GM19035 (cell line): ENCODE measurements around the gene CMTM2.
"Not testable (repeated sequence)": the region's sequence is repeated elsewhere in the genome, so short reads cannot be mapped to it uniquely, and the experiment has no call there.

Source experiments
- ATAC-seq: cut with Tn5 transposase; IDR thresholded peaks from one replicate; pipeline ENCODE4 v1.9.1; 2021; ENCODE audit not compliant: unreplicated experiment

CMTM2 gene

DNA sequence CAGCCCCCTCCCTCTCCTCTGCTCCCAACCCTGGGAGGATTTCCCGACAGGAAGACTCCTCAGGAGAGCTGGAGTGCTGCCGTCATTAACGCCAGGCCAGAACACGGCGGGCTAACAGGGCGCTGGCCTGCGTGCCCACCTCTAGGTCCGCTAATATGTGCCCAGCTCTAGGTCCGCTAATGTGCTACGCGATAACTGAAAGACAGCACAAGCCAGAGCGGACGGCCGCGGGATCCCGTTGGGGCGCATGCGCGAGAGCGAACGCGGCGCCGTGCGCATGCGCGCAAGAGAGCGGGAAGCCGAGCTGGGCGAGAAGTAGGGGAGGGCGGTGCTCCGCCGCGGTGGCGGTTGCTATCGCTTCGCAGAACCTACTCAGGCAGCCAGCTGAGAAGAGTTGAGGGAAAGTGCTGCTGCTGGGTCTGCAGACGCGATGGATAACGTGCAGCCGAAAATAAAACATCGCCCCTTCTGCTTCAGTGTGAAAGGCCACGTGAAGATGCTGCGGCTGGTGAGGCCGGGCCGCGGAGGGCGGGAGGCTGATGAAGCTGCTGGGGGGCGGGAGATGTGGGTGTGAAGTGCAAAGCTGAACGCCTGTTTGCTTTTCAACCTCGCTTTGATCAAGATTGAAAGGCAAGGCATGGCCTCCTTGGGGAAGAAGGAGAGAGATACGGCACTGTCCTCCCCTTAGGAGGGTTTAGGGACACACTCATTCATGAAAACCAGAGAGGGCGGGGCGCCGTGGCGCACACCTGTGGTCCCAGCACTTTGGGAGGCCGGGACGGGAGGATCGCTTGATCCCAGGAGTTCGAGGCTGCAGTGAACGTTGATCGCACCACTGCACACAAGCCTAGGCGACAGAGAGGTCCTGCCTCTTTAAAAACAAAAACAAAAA lies 26.7 kb upstream of the CMTM2 start, which contains the start of gene CKLF:
Gene CKLF, plus strand, starts transcription at position 291 of the 892 bp plus-strand sequence. Its CDS starts 140 bp downstream, at position 431.
- ATAC-seq: peak; percentile 74

DNA sequence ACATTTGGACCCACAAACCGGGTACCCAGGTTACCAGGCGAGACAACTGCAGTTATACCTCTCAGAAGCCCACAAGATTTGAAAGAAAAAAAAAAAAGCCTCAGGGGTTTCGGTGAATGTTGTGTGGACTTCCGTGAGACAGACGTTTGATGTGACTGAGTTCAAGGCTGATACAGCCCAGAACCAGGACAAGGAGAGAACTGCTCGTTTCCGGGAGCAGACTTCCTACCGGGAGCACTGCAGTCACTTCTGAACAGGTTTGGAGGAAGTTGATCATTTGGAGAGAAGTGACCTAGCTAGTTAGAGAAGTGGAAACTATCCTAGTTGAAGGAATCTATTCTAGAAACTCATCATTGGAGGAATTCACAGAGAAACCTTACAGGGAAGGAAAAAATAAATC lies 26.0 kb upstream of the CMTM2 start:
- no peak for ATAC-seq

DNA sequence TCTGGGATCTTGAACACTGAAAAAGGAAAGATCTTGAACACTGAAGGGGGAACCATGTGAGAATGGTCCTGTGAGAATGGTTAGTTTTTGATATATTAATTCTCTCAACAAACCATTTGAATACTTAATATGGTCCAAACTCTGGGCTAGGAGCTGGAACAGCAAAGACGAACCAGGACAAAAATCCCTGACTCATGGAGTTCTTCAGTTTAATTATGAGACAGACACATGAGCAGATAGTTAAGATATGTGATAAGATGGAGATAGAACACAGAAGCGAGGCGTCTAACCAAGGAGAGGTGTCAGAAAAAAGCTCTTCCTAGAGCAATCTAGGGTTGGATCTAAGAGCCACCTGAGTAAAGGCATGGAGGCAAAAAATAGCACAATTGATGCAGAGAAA lies 25.2 kb upstream of the CMTM2 start:
- no peak for ATAC-seq

DNA sequence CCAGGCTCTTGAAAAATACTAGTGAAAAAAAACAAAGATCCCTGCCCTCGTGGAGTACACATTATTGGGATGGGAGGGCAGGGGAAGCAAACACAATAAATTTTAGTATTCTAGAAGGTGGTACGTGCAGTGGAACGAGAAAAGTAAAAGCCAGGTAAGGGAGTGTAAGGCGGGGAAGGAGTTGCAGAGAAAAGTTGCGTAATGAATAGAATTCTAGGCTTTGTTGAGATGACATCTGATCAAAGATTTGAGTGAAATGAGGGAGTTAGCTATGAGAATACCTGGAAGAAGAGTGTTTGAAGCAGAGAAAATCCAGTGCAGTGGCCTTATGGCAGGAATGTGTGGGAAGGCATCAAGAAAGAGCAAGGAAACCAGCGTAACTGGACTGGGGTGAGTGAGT lies 24.8 kb upstream of the CMTM2 start:
- ATAC-seq: no peak

DNA sequence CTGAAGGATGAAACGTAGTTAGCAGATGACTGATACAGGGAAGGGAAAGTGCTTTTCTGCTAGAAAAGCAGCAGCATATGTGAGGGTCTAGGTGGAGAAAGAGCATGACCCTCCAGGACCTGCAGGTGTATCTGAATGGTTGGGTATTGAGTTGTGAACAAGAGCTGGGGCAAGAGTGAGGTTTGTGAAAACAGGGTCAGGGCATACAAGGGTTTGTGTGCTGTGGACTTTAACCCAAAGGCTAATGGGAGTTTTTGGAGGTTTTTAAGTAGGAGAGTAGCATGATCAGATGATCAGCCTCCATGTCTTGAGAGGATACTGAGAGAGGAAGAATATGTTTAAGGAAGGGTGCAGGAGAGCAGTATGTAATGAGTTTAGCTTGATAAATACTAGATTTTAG lies 19.2 kb upstream of the CMTM2 start:
- no peak for ATAC-seq

DNA sequence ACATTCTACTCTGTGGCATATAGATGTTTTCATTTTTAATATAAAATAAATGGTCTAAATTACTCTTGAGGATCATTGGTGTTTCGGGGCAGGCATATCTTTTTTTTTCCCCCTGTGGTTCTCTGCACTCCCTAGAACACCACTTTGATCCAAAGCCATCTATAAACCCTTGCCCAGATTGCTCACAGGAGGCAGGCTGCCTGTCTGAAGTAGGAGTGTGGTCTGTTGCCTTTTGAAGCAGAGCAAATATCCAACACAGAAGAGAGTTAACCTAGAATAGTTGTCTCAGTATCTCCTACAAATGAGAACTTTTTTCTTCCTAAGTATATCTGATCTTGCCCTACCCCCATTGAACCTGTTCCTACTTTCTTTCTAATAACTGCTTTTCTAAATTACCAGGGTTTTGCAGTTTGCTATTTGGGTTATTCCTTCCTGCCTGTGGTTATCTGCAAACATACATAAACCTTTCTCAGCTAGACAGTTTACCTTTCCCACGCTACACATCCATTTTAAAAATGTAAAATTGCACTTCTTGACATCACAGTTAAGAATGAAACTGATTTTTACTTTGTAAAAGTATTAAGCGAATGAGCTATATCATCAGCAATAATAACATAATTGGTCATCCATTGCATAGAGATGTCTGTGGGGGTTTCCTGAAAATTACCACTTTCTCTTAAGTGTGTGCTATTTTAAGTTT lies 17.7 kb upstream of the CMTM2 start:
- no peak for ATAC-seq

DNA sequence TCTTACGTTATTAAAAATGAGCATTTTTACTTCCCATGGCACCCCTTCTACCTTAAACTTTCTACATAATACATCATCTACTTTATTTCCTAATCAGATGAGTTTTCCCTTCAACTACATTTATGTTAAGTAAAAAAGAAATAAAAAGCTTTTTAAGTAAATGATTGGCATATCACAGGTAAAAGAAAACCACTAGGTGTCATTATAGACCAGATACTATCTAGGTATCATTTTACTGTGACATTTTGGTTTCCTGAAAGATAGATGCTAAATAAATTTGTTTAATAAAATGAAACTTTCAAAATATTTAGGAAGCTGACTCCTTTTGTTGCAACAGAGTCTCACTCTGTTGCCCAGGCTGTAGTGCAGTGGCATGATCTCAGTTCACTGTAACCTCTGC lies 16.9 kb upstream of the CMTM2 start:
- ATAC-seq: no peak

DNA sequence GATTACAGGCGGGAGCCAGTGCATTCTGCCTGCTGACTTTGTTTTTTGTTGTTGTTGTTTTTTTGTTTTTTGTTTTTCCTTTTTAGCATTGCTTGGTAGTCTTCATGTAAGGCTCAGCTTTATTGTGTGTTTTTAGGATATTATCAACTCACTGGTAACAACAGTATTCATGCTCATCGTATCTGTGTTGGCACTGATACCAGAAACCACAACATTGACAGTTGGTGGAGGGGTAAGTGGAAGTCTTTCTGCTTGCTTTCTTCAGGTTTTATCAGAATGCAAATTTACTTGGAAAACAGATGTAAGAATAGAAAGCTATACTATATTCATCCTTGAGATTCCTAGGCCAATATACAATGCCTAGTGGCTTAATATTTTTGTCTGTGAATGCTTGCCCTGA lies 16.3 kb upstream of the CMTM2 start:
- no peak for ATAC-seq

DNA sequence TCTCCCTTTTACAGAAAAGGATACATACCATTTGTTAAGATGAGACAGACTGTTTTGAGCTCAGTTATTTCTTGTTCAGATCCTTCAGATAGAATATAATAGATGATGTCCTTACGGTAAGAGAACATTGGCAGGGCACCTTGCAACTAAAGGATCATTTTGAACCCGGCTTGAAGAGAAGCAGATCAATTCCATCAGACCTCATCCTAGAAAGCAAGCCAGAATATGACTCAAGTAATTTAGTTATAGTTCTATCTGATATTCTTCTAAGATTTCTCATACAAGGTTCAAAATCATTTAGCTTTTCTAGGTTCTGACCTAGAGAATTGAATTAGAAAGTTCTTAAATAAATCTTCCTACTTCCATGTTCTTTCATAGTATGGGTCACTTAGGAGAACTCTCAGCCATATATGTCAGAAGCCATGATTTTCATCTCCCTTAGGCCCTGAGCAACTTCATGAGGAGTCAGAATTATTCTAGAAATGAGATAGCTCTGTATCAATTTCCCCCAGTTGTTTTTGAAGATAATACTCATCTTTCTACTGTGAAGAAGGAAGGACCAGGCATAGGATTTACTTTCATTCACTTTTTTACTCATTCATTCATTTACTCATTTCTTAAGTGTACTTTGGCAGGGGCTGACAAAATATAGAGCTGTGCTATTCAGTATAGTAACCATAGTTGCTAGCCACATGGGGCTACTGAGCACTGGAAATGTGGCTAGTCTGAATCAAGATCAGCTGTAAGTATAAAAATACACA lies 15.5 kb upstream of the CMTM2 start:
- ATAC-seq: no peak

DNA sequence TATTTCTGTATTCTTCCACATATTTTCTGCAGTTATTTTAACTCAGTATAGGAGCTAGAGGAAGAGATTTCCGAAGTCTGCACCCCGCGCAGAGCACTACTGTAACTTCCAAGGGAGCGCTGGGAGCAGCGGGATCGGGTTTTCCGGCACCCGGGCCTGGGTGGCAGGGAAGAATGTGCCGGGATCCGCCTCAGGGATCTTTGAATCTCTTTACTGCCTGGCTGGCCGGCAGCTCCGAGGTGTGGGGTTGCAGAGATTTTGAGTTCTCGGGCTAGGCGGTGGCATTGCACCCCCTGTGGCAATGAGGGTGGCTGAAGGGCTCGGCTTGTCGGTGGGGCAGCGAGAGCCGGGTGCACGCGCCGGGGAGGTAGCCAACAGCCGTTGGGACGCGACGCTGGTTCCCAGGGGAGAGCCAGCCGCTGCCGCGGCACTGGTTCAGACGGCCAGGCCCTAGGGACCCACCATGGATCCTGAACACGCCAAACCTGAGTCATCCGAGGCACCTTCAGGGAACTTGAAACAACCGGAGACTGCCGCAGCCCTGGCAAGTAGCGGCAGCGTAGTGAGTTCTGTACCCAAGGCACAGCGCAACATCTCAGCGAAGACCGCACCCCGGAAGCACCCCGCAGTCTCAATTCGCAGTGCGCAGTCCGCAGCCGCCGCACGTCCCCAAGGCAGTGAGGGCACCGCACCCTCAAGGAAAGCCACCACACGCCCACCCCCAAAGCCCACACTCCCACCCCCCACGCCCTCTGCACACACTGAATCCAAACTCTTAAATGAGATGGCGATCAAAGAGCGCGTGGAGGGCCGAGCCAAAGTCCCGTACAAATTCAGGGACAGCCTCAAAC lies 13.0 kb upstream of the CMTM2 start, which contains the start of gene CMTM1:
Gene CMTM1, plus strand, starts transcription at position 389 of the 851 bp plus-strand sequence. Its CDS starts 75 bp downstream, at position 464.
- no peak for ATAC-seq

DNA sequence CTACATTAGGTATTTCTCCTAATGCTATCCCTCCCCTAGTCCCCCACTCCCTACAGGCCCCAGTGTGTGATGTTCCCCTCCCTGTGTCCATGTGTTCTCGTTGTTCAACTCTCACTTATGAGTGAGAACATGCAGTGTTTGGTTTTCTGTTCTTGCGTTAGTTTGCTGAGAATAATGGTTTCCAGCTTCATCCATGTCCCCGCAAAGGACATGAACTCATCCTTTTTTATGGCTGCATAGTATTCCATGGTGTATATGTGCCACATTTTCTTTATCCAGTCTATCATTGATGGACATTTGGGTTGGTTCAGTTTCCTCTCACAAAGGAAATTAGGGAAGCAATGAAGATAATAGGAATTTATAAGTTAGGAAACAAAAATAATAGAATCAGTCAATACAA lies 12.0 kb upstream of the CMTM2 start:
- not testable (repeated sequence) for ATAC-seq

DNA sequence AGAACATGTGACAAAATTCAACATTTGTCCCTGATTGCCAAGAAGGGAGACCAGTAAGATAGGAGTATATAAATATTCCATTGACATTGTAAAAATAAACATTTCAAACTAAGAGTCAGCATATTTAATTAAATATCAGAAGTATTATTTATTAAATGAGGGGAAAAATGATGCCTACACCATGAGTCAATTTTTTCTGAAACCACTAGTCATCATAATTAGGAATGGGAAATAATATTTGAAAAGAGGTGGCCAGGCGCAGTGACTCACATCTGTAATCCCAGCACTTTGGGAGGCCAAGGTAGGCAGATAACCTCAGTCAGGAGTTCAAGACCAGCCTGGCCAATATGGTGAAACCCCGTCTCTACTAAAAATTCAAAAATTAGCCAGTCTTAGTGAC lies 10.9 kb upstream of the CMTM2 start:
- ATAC-seq: no peak

DNA sequence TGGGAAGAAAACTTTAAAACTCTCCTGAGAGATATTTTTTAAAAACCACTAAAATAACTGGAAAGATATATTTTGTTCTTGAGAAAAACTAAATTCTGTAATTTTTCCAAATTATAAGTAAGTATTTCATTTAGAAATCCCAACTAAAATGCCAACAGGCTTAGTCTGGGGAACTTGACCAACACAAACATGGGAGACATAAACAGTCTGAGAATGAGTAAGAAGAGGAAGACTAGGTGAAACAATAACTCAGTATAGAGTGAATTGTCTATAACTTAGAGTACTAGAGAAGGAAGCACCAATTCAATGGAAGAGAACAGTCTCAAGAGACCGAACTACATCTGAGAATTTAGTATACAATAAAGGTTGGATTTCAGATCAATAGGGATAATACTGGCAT lies 10.1 kb upstream of the CMTM2 start:
- no peak for ATAC-seq

DNA sequence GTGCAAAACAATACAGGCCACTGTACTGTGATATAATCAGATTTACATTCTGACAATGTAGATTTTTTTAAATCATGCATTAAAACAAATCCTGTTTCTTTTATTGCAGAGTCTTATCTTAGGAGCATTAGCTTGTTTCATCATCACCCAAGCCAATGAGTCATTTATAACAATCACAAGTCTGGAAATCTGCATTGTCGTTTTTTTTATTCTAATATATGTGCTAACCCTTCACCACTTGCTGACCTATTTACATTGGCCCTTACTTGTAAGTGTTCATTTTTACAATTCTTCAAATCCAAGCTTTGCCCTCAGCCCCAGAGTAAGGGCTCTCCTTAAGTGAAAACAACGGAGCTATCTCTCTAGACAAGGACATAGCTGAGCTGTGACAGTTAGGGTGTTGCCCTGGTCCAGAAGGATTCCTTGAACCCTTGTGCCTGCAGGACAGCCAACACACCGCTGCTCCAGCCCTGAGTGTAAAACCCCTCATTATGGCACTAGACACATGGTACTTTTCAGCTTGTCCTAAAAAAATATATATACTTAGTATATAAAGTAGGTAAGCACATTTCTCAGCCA lies 9.3 kb upstream of the CMTM2 start:
- ATAC-seq: no peak

DNA sequence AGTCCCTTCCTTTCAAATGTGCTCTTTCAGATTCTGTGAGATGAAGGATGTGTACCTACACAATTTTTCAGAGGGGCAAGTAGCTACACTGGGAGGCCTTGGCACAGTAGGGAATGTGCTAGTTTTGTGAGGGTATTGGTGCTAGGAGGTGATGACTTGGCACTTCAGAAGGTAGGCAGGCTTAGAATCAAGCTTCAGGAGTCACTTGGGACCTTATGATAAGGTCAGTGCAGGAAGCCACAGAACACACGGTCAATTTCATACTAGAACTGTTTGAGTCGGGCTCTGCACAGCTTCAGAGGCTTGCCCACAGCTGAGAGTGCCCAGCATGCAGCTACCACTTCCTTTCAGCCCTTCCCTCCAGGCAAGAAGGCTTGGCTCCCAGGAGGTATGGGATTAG lies 6.9 kb upstream of the CMTM2 start:
- ATAC-seq: no peak

DNA sequence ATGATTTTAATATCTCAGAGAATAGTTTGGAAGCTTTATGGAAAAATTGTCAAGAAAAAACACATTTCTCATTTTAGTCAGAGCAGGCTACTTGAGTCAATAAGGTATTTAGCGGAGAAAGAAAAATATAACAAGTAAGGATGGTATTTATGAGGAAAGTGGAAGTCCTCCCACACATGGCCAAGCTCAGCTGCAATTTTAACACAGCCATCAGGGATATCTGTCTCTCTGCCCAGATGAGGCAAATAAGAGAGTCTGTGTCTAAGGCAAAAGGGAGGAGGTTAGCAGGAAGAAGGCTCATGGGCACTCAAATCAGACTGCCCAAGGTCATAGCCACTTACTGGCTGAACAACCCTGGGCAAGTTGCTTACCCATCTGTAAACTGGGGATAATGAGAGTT lies 5.2 kb upstream of the CMTM2 start:
- no peak for ATAC-seq

DNA sequence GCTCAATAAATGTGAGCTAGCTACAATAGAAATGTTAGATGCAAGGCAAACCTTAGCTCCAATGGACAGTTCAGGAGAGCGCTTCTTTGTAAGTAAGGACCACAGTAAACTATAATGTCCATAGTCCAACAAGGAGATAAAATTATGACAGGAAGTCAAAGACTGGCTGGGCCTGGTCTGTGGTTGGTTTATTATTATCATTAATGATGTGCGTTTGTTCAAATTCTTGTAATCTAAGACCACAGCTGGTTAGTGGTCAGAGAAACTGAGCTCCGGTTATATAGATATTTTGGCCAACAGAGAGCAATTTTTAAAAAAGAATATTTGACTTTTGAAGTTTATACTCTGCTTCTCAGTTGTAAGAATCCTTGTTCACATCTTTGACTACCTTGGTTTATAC lies 4.7 kb upstream of the CMTM2 start:
- ATAC-seq: no peak

DNA sequence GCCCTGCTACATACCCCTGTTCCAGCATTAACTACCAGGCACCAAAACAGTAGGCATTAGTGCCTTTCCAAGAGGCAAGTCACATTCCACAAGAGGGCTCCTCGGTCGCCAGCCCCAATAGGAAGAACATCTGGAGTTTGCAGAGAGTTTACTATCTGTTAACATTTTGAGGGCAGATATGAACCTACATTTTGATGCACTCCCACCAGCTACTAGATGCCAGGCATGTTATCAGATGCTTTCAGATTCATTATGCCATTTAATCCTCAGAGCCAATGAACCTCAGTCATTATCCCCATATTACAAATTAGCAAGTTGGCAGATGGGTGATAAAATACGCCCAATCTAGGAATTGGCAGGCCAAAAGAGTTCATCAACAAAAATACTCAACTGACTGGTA lies 4.2 kb upstream of the CMTM2 start:
- no peak for ATAC-seq

DNA sequence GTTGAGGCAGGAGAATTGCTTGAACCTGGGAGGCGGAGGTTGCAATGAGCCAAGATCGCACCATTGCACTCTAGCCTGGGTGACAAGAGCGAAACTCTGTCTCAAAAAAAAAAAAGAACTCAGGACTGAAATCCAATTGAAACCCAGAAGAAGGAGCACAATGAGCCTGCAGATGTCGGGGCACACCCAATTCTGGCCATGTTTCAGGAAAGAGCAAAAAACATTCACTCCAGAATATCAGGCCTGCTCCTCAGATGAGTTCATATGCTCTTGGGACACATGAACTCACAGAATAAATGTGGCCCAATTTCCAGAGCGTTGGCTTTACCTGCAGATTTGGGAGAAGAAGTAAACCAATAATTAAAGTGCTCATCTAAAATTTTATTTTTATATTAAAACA lies 3.0 kb upstream of the CMTM2 start:
- ATAC-seq: no peak

DNA sequence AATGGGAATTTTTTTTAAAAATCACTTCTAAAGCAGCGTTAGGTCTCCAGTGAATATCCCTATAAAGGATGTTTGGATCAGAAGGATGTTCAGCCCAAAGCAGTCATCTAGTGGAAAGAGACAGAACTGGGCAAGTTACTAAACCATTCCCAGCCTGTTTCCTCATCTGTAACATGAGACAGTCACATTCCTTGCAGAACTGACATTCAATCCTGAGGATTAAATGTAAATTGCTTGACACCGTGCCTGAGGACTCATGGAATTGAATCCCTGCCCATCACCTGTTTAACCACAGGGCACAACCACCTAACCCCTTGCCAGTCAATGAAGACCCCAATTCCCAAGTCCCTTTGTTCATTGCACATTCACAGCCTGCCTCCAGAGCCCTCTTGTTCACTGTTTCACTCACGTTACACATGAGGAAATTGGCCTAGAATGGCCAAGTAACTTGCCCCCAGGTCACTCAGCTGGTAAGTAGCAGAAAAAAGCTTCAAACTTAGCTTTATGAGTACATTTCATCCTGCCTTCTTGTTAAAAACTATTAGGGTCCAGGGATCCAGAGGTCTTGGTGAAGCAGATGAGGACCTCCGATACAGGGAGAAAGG lies 1.4 kb downstream of the CMTM2 start:
- ATAC-seq: no peak
